Measurements from ENCODE around the gene RFX7. TPM values are rescaled to one million over a fixed set of nuclear protein-coding genes. Genes with fewer than 3 reads are reported as not detected.

Gene RFX7
- total RNA-seq: 7.6 and 8.5 TPM in 2 replicates

- Histone ChIP-seq H3K4me2 (ENCODE audit: insufficient read depth, low read length) (peak within 1 kb of the TSS; percentile 93), H3K27me3 (ENCODE audit: insufficient read depth, low read length) (no peaks in the 10 kb centered on the region), H3K4me3 (ENCODE audit: insufficient read depth, low read length) (peak within 1 kb of the TSS; percentile 82), H2AFZ (ENCODE audit: low read length) (peak within 1 kb of the TSS; percentile 90), H3K9me3 (ENCODE audit: low read depth, low read length) (no peaks in the 10 kb centered on the region), H3K4me1 (ENCODE audit: insufficient read depth, low read length) (peaks cover 9% of the 10 kb centered on the region), H3K79me2 (ENCODE audit: insufficient read depth, low read length) (peaks cover 56% of the 10 kb centered on the region), H4K20me1 (ENCODE audit: insufficient read depth, low read length) (no peaks in the 10 kb centered on the region), H3K36me3 (ENCODE audit: insufficient read depth, low read length) (no peaks in the 10 kb centered on the region), H3K27ac (ENCODE audit: low read depth, low read length) (peak within 1 kb of the TSS; percentile 42)
- DNase-seq (ENCODE audit: insufficient read length, low spot score, missing footprints): peak; percentile 98
- TF ChIP-seq CTCF (IDR thresholded peaks at IDR 0.05; ENCODE audit: extremely low read depth, low read depth, low read length): no peak
Measured at GRCh38 chr15:56243163-56244037, at the start of gene RFX7. Gene RFX7, minus strand, starts transcription at chr15:56243879. Its CDS starts 594 bp downstream, at chr15:56243285.

GRCh38 chr15:56292546-56293316 is 49.1 kb upstream of the RFX7 start:
- no peak for TF ChIP-seq CTCF (IDR thresholded peaks at IDR 0.05; ENCODE audit: extremely low read depth, low read depth, low read length)
- no peaks in the 10 kb centered on the region for H4K20me1 ChIP-seq (ENCODE audit: insufficient read depth, low read length)
- H3K36me3 ChIP-seq (ENCODE audit: insufficient read depth, low read length): no peaks in the 10 kb centered on the region
- H3K79me2 ChIP-seq (ENCODE audit: insufficient read depth, low read length): no peaks in the 10 kb centered on the region
- no peak overlapping the region for H2AFZ ChIP-seq (ENCODE audit: low read length)
- no peak overlapping the region for H3K4me3 ChIP-seq (ENCODE audit: insufficient read depth, low read length)
- no peak for DNase-seq (ENCODE audit: insufficient read length, low spot score, missing footprints)
- peaks cover 2% of the 10 kb centered on the region for H3K9me3 ChIP-seq (ENCODE audit: low read depth, low read length)
- H3K27ac ChIP-seq (ENCODE audit: low read depth, low read length): no peak overlapping the region
- no peak overlapping the region for H3K4me2 ChIP-seq (ENCODE audit: insufficient read depth, low read length)
- H3K27me3 ChIP-seq (ENCODE audit: insufficient read depth, low read length): peaks cover 5% of the 10 kb centered on the region
- H3K4me1 ChIP-seq (ENCODE audit: insufficient read depth, low read length): no peaks in the 10 kb centered on the region

- peaks cover 7% of the 10 kb centered on the region for H3K27me3 ChIP-seq (ENCODE audit: insufficient read depth, low read length)
Measured at GRCh38 chr15:56291741-56292140, 48.1 kb upstream of the RFX7 start.

More at GRCh38 chr15:56291741-56292140, 48.1 kb upstream of the RFX7 start:
- Histone ChIP-seq H3K4me1 (ENCODE audit: insufficient read depth, low read length) (no peaks in the 10 kb centered on the region), H2AFZ (ENCODE audit: low read length) (no peak overlapping the region), H3K4me2 (ENCODE audit: insufficient read depth, low read length) (no peak overlapping the region), H4K20me1 (ENCODE audit: insufficient read depth, low read length) (no peaks in the 10 kb centered on the region), H3K79me2 (ENCODE audit: insufficient read depth, low read length) (no peaks in the 10 kb centered on the region), H3K9me3 (ENCODE audit: low read depth, low read length) (peaks cover 2% of the 10 kb centered on the region), H3K27ac (ENCODE audit: low read depth, low read length) (no peak overlapping the region), H3K36me3 (ENCODE audit: insufficient read depth, low read length) (no peaks in the 10 kb centered on the region), H3K4me3 (ENCODE audit: insufficient read depth, low read length) (no peak overlapping the region)
- DNase-seq (ENCODE audit: insufficient read length, low spot score, missing footprints): no peak
- TF ChIP-seq CTCF (IDR thresholded peaks at IDR 0.05; ENCODE audit: extremely low read depth, low read depth, low read length): no peak
